Lung (tissue), 12 donors: ENCODE results near the gene RAB30. TPM values are rescaled to one million over a fixed set of nuclear protein-coding genes. Genes with fewer than 3 reads are reported as not detected.

Experiments
- ATAC-seq: fragments of 200-7000 bp; cut with Tn5 transposase; one replicate; pipeline ENCODE4 v1.9.1; 2020; ENCODE audit warnings: moderate number of reproducible peaks; ENCODE audit not compliant: insufficient read depth, low FRiP score
- DNase-seq, 3 donors: peaks; one replicate each; pipeline ENCODE4 v3.0.0-alpha.2; 2013 to 2017
- H3K27ac ChIP-seq, 2 donors: one replicate each; pipeline ENCODE4 v1.5.1; 2013; ENCODE audit warnings: mild to moderate bottlenecking in 2 of 2, moderate library complexity in 2 of 2, control low read depth in 1 of 2, inconsistent platforms in 1 of 2, low read depth in 1 of 2, low read length in 1 of 2
- H3K27me3 ChIP-seq, 3 donors: one replicate each; pipeline ENCODE4 v1.5.1; 2013; ENCODE audit warnings: low read length in 2 of 3; ENCODE audit not compliant: control insufficient read depth in 3 of 3, insufficient read depth in 3 of 3
- H3K36me3 ChIP-seq, 4 donors: one replicate each; pipeline ENCODE4 v1.5.1; 2013; ENCODE audit warnings: low read length in 4 of 4, mild to moderate bottlenecking in 1 of 4, moderate library complexity in 1 of 4; ENCODE audit not compliant: control insufficient read depth in 4 of 4, insufficient read depth in 4 of 4
- H3K4me1 ChIP-seq, 5 donors: one replicate each; pipeline ENCODE4 v1.5.1; 2013; ENCODE audit warnings: low read length in 5 of 5, mild to moderate bottlenecking in 2 of 5, moderate library complexity in 1 of 5; ENCODE audit not compliant: control insufficient read depth in 5 of 5, insufficient read depth in 5 of 5
- H3K4me3 ChIP-seq: one replicate; pipeline ENCODE4 v1.5.1; 2013; ENCODE audit warnings: mild to moderate bottlenecking, control low read depth, moderate library complexity
- H3K9ac ChIP-seq, 2 donors: one replicate each; pipeline ENCODE4 v1.5.1; 2013; ENCODE audit warnings: low read length in 2 of 2, control low read depth in 1 of 2; ENCODE audit not compliant: insufficient read depth in 1 of 2
- H3K9me3 ChIP-seq, 4 donors: one replicate each; pipeline ENCODE4 v1.5.1; 2013; ENCODE audit warnings: low read length in 3 of 4, mild to moderate bottlenecking in 1 of 4, moderate library complexity in 1 of 4; ENCODE audit not compliant: control insufficient read depth in 4 of 4, insufficient read depth in 3 of 4
- CTCF ChIP-seq: IDR thresholded peaks from 2 replicates; pipeline ENCODE4 v1.5.1; 2012; ENCODE audit warnings: mild to moderate bottlenecking; ENCODE audit errors: control extremely low read depth, extremely low read depth
- WGBS, 2 donors: extraction: QIAGEN DNeasy Blood & Tissue Kit; methylation state at CpG; one replicate each; pipeline ENCODE4 v1.1.7; 2013; 5-methylcytosine and 5-hydroxymethylcytosine counted together
- polyA plus RNA-seq, 2 donors: library from polyadenylated mRNA; stranded (reverse); fragments of 200-250 nt; gene quantifications; one replicate each; pipeline ENCODE4 v1.2.1, GENCODE V29; 2013
- total RNA-seq, 2 donors: library from RNA; depleted of rRNA in 1 of 2; stranded (reverse); fragments of >200 nt in 1 of 2; gene quantifications; one replicate each; pipeline ENCODE4 v1.2.1, GENCODE V29; 2014 to 2021
- donor health status: control.
- donor health status: control.
- donor health status: Bipolar disorder and iron deficiency.
- donor health status: healthy.
- donor health status: DM: yes; HTN: yes; CAD: no.

The RAB30 gene
- total and polyA plus RNA-seq, 4 donors = 1.6 to 25.5 (median 7.5) TPM

GRCh38 chr11:82995235-82995634, 76.5 kb downstream of the RAB30 start:
- Histone ChIP-seq H3K9me3 (no peaks in the 10 kb centered on the region), H3K27me3 (no peaks in the 10 kb centered on the region), H3K27ac (no peak overlapping the region), H3K36me3 (peaks cover 0 to 3% (median 0%) of the 10 kb centered on the region in 4 donors), H3K9ac (no peak overlapping the region), H3K4me3 (no peak overlapping the region), H3K4me1 (peaks cover 0 to 12% (median 0%) of the 10 kb centered on the region in 5 donors)
- ATAC-seq (no peak), DNase-seq (peak in 1 of 3 donors; percentile 10)
- WGBS, 2 donors = 61% methylated on average over 2 of the region's 2 CpGs
- TF ChIP-seq CTCF = no peak

- TF ChIP-seq CTCF = no peak
- no peak overlapping the region for H3K27ac ChIP-seq
- H3K4me1 ChIP-seq = peaks cover 0 to 12% (median 0%) of the 10 kb centered on the region in 5 donors
- H3K36me3 ChIP-seq = peaks cover 0 to 3% (median 0%) of the 10 kb centered on the region in 4 donors
- no peak overlapping the region for H3K9ac ChIP-seq
- WGBS, 2 donors = 84 to 91% methylated on average over 3 of the region's 3 CpGs
- no peak for ATAC-seq
- H3K27me3 ChIP-seq = no peaks in the 10 kb centered on the region
- no peak overlapping the region for H3K4me3 ChIP-seq
- no peak for DNase-seq
- no peaks in the 10 kb centered on the region for H3K9me3 ChIP-seq
These were observed 77.0 kb downstream of the RAB30 start for GRCh38 chr11:82994604-82995230.

GRCh38 chr11:82992223-82992622, 79.5 kb downstream of the RAB30 start:
- ATAC-seq (no peak), DNase-seq (peak in 1 of 3 donors; percentile 56)
- Histone ChIP-seq H3K27me3 (no peaks in the 10 kb centered on the region), H3K9ac (no peak overlapping the region), H3K36me3 (peaks cover 0 to 3% (median 0%) of the 10 kb centered on the region in 4 donors), H3K4me1 (peaks cover 0 to 12% (median 0%) of the 10 kb centered on the region in 5 donors), H3K27ac (peak overlapping the region in 1 of 2 donors; percentile 13), H3K9me3 (no peaks in the 10 kb centered on the region), H3K4me3 (no peak overlapping the region)
- TF ChIP-seq CTCF = no peak
- WGBS, 2 donors = 82 to 88% methylated on average over 1 of the region's 1 CpG
